Heart right ventricle (tissue), 16 donors: ENCODE results near the gene NOL6. TPM values are rescaled to one million over a fixed set of nuclear protein-coding genes. Genes with fewer than 3 reads are reported as not detected.
A peak's percentile ranks its signal among the peaks of the same experiment; 100 is the strongest.

Experiments
- ATAC-seq, 8 donors: fragments of 200-7000 bp; cut with Tn5 transposase; one replicate each; pipeline ENCODE4 v1.9.1; 2020; ENCODE audit warnings: mild to moderate bottlenecking in 8 of 8, moderate library complexity in 8 of 8, moderate number of reproducible peaks in 1 of 8
- DNase-seq, 2 donors: peaks; one replicate each; pipeline ENCODE4 v3.0.0-alpha.2; 2020
- H3K27ac ChIP-seq, 10 donors: fragments of 200-600 bp; sonication (generic) in 2 of 10; one replicate each; pipeline versions ENCODE4 v1.5.0 to v1.8.0; 2020 to 2022; ENCODE audit warnings: mild to moderate bottlenecking in 3 of 10
- H3K27me3 ChIP-seq, 7 donors: fragments of 200-600 bp; one replicate each; pipeline ENCODE4 v1.8.0; 2021 to 2022; ENCODE audit warnings: mild to moderate bottlenecking in 2 of 7
- H3K36me3 ChIP-seq, 9 donors: fragments of 200-600 bp; sonication (generic) in 1 of 9; one replicate each; pipeline versions ENCODE4 v1.5.0 to v1.8.0; 2020 to 2022; ENCODE audit warnings: mild to moderate bottlenecking in 2 of 9
- H3K4me1 ChIP-seq, 9 donors: fragments of 200-600 bp; sonication (generic) in 1 of 9; one replicate each; pipeline versions ENCODE4 v1.5.0 to v1.8.0; 2020 to 2022; ENCODE audit warnings: mild to moderate bottlenecking in 4 of 9
- H3K4me3 ChIP-seq, 10 donors: fragments of 200-600 bp; sonication (generic) in 2 of 10; one replicate each; pipeline versions ENCODE4 v1.5.0 to v1.8.0; 2020 to 2022; ENCODE audit warnings: mild to moderate bottlenecking in 7 of 10, moderate library complexity in 2 of 10
- H3K9me3 ChIP-seq, 11 donors: fragments of 200-600 bp in 10 of 11; sonication (generic) in 2 of 11; one replicate each; pipeline versions ENCODE4 v1.5.0 to v1.8.0; 2013 to 2022; ENCODE audit warnings: mild to moderate bottlenecking in 2 of 11, control low read depth in 1 of 11, moderate library complexity in 1 of 11
- WGBS, 2 donors: extraction: QIAGEN DNeasy Blood & Tissue Kit; methylation state at CpG; one replicate each; pipeline ENCODE4 v1.1.7; 2013; ENCODE audit warnings: inconsistent platforms in 1 of 2; 5-methylcytosine and 5-hydroxymethylcytosine counted together
- intact Hi-C, 10 donors: fragments of 100-400 bp; cut with DNase I; formaldehyde crosslinking; loops; one replicate each; pipeline versions ENCODE4 v1.11.1 to v1.14.2; 2022
- polyA plus RNA-seq, 2 donors: library from polyadenylated mRNA; stranded (reverse); fragments of 200-250 nt; gene quantifications; one replicate each; pipeline ENCODE4 v1.2.3, GENCODE V29; 2013
- total RNA-seq, 10 donors: library from RNA; stranded (reverse); fragmentation: NEBNext Ultra II Directional in 3 of 10; extraction: Animal tissue kit (Norgen Biotek cat#: 25700) in 3 of 10; gene quantifications; one replicate each; pipeline versions ENCODE4 v1.2.1 to v1.2.4, GENCODE V29; 2021 to 2023
- TF ChIP-seq, protein P1 (sequence below), 9 donors: fragments of 200-600 bp; sonication (generic) in 2 of 9; IDR thresholded peaks; one replicate each; pipeline versions ENCODE4 v1.5.0 to v1.8.0; 2021 to 2022; ENCODE audit warnings: antibody characterized with exemption in 9 of 9, mild to moderate bottlenecking in 5 of 9, moderate library complexity in 1 of 9
- donor health status: Arrhythmogenic right ventricular cardiomyopathy.
- donor health status: ischemic (EF 13 %, LVEDD 7.1; RV severe dilation, severe dysfunction).
- donor health status: healthy with polysubstance abuse.
- donor health status: DM: no; HTN: yes; CAD: no.
- donor health status: DM: no; HTN: no; CAD: no.
- donor health status: ischemic (EF 25% LVEDD 6.9; RV normal size, moderate dysfunction).
- donor health status: ischemic (EF 25% LVEDD 5.7; RV mildly dilated, moderate dysfunction).
- donor health status: healthy.
- donor health status: DM: yes; HTN: yes; CAD: no.
- donor health status: Ischemic cardiomyopathy.
- donor health status: ischemic (EF 35%, LVEDD 5.7; RV mildly dilated, moderate dysfunction).
- donor health status: nonischemic (EF 11% LVEDD 7.7; RV severe dilation, severe dysfunction).
- donor health status: DM: yes; HTN: yes; CAD: no.
- donor health status: PGD.
- donor health status: ischemic (EF 29% LVEDD 5.4; RV normal size, mild dysfunction).
- donor health status: nonischemic (EF 23%, LVEDD 6.1; RV moderate dilation, normal function).

NOL6 gene
- total and polyA plus RNA-seq, 12 donors, result 13.0 to 23.2 (median 15.1) TPM

GRCh38 chr9:33475357-33475756, 1.6 kb upstream of the NOL6 start:
- no peaks in the 10 kb centered on the region for H3K9me3 ChIP-seq
- H3K4me1 ChIP-seq, result peaks cover 0 to 26% (median 18%) of the 10 kb centered on the region in 9 donors
- intact Hi-C loops, result no loop called here
- H3K27ac ChIP-seq, result no peak overlapping the region
- H3K4me3 ChIP-seq, result no peak overlapping the region
- no peaks in the 10 kb centered on the region for H3K27me3 ChIP-seq
- ATAC-seq, result no peak
- peaks cover 0 to 43% (median 14%) of the 10 kb centered on the region in 9 donors for H3K36me3 ChIP-seq
- whole genome bisulfite sequencing, 2 donors, result 90 to 95% methylated on average over 1 of the region's 1 CpG
- TF ChIP-seq, protein P1, sequence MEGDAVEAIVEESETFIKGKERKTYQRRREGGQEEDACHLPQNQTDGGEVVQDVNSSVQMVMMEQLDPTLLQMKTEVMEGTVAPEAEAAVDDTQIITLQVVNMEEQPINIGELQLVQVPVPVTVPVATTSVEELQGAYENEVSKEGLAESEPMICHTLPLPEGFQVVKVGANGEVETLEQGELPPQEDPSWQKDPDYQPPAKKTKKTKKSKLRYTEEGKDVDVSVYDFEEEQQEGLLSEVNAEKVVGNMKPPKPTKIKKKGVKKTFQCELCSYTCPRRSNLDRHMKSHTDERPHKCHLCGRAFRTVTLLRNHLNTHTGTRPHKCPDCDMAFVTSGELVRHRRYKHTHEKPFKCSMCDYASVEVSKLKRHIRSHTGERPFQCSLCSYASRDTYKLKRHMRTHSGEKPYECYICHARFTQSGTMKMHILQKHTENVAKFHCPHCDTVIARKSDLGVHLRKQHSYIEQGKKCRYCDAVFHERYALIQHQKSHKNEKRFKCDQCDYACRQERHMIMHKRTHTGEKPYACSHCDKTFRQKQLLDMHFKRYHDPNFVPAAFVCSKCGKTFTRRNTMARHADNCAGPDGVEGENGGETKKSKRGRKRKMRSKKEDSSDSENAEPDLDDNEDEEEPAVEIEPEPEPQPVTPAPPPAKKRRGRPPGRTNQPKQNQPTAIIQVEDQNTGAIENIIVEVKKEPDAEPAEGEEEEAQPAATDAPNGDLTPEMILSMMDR (IDR thresholded peaks at IDR 0.05), result no peak
- no peak for DNase-seq

DNA sequence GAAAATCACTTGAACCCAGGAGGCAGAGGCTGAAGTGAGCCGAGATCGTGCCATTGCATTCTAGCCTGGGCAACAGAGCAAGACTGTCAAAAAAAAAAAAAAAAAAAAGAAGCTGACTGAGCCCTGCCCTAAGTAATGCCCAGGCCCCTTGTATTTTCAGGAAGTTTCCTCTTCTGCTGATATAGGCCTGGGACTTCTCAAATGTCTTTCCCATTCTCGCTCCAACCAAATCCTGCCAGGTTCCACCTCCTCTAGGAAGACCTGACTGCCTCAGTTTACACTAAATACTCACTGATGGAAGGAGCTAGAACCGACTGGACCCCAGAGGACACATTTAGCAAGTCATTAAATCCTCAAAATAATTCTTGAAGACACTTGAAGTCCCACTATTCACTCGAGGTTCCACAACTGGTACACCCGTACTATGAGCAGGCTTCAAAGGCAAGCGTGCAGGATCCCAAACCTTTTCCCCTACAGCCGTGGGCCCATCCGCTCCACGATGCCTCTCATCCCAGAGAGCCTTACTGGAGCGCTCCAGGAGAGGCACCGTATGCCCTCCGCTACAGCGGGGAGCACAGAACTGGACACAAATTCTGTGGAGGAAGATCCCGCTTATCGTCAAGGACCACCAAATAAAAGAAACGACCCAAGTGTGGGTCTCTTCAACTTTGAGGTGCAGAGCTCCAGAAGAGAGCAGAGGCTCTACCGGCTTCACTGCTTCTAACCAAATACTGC, 676 bp downstream of the NOL6 start:
- WGBS, 2 donors, result 10 to 11% methylated on average over 18 of the region's 18 CpGs
- Histone ChIP-seq H3K4me3 (peak overlapping the region; percentile 62 to 97 (median 74)), H3K9me3 (no peaks in the 10 kb centered on the region), H3K4me1 (peaks cover 0 to 26% (median 18%) of the 10 kb centered on the region in 9 donors), H3K27me3 (no peaks in the 10 kb centered on the region), H3K36me3 (peaks cover 3 to 49% (median 37%) of the 10 kb centered on the region in 9 donors), H3K27ac (peak overlapping the region in 9 of 10 donors; percentile 22 to 84 (median 61))
- TF ChIP-seq, protein P1 (IDR thresholded peaks at IDR 0.05), result no peak
- no peak for DNase-seq
- ATAC-seq, result peak in 2 of 8 donors; percentile 0 to 2
- intact Hi-C loops, result loop anchor here in 1 of 10 donors (5.0 kb wide), 1 partner anchor 186 kb away; no protein-coding TSS in a partner anchor

- Histone ChIP-seq H3K36me3 (peaks cover 7 to 55% (median 44%) of the 10 kb centered on the region in 9 donors), H3K9me3 (no peaks in the 10 kb centered on the region), H3K4me3 (peak overlapping the region in 6 of 10 donors; percentile 64 to 97 (median 76)), H3K4me1 (peaks cover 0 to 26% (median 18%) of the 10 kb centered on the region in 9 donors), H3K27ac (peak overlapping the region in 1 of 10 donors; percentile 84), H3K27me3 (no peaks in the 10 kb centered on the region)
- WGBS, 2 donors, result 91 to 94% methylated on average over 16 of the region's 16 CpGs
- intact Hi-C loops, result loop anchor here in 1 of 10 donors (5.0 kb wide), 1 partner anchor 185 kb away; no protein-coding TSS in a partner anchor
- TF ChIP-seq, protein P1 (IDR thresholded peaks at IDR 0.05), result no peak
- no peak for ATAC-seq
- DNase-seq, result no peak
These were observed 1.4 kb downstream of the NOL6 start for GRCh38 chr9:33472171-33472880.

- H3K27me3 ChIP-seq, result no peaks in the 10 kb centered on the region
- H3K4me3 ChIP-seq, result no peak overlapping the region
- intact Hi-C loops, result loop anchor here in 2 of 10 donors (2.0 to 5.0 kb wide), 2 partner anchors 65 to 184 kb away; no protein-coding TSS in a partner anchor
- H3K9me3 ChIP-seq, result no peaks in the 10 kb centered on the region
- 90 to 93% methylated on average over 2 of the region's 2 CpGs for WGBS, 2 donors
- ATAC-seq (no peak), DNase-seq (no peak)
- H3K27ac ChIP-seq, result no peak overlapping the region
- peaks cover 0 to 26% (median 18%) of the 10 kb centered on the region in 9 donors for H3K4me1 ChIP-seq
- H3K36me3 ChIP-seq, result peaks cover 7 to 62% (median 54%) of the 10 kb centered on the region in 9 donors
- TF ChIP-seq, protein P1 (IDR thresholded peaks at IDR 0.05), result no peak
These were observed 2.4 kb downstream of the NOL6 start for GRCh38 chr9:33471361-33471760.
